HG02981 (cell line): ENCODE results near the gene ADAMTS17.

ENCODE experiments used
- ATAC-seq: cut with Tn5 transposase; IDR thresholded peaks from one replicate; pipeline ENCODE4 v1.9.1; 2021; ENCODE audit warnings: mild to moderate bottlenecking, moderate library complexity; ENCODE audit not compliant: unreplicated experiment

ADAMTS17 gene

GRCh38 chr15:100034191-100034590 lies 307.6 kb downstream of the ADAMTS17 start:
- ATAC-seq = no peak

- no peak for ATAC-seq
Observed at GRCh38 chr15:100033140-100033857, 308.5 kb downstream of the ADAMTS17 start.

GRCh38 chr15:100032358-100033085 lies 309.3 kb downstream of the ADAMTS17 start:
- no peak for ATAC-seq

- ATAC-seq = no peak
Observed at GRCh38 chr15:100031665-100032357, 310.0 kb downstream of the ADAMTS17 start.

- no peak for ATAC-seq
Observed at GRCh38 chr15:100030586-100031229, 311.1 kb downstream of the ADAMTS17 start.

- no peak for ATAC-seq
Observed at GRCh38 chr15:100029868-100030479, 311.8 kb downstream of the ADAMTS17 start.

GRCh38 chr15:100029045-100029444 lies 312.7 kb downstream of the ADAMTS17 start:
- ATAC-seq = no peak

GRCh38 chr15:100026041-100026440 lies 315.7 kb downstream of the ADAMTS17 start:
- no peak for ATAC-seq

GRCh38 chr15:100022806-100023205 lies 319.0 kb downstream of the ADAMTS17 start:
- ATAC-seq = no peak

GRCh38 chr15:100022391-100022790 lies 319.4 kb downstream of the ADAMTS17 start:
- no peak for ATAC-seq

- no peak for ATAC-seq
Observed at GRCh38 chr15:100021653-100022052, 320.1 kb downstream of the ADAMTS17 start.

GRCh38 chr15:100020614-100021013 lies 321.2 kb downstream of the ADAMTS17 start:
- no peak for ATAC-seq

GRCh38 chr15:100020189-100020588 lies 321.6 kb downstream of the ADAMTS17 start:
- ATAC-seq = no peak

- no peak for ATAC-seq
Observed at GRCh38 chr15:100019601-100020000, 322.2 kb downstream of the ADAMTS17 start.

- no peak for ATAC-seq
Observed at GRCh38 chr15:100018191-100018590, 323.6 kb downstream of the ADAMTS17 start.

- no peak for ATAC-seq
Observed at GRCh38 chr15:100017140-100017539, 324.6 kb downstream of the ADAMTS17 start.

- no peak for ATAC-seq
Observed at GRCh38 chr15:100016632-100017031, 325.1 kb downstream of the ADAMTS17 start.

GRCh38 chr15:100011235-100011634 lies 330.5 kb downstream of the ADAMTS17 start:
- no peak for ATAC-seq

GRCh38 chr15:100009372-100009771 lies 332.4 kb downstream of the ADAMTS17 start:
- no peak for ATAC-seq

- ATAC-seq = no peak
Observed at GRCh38 chr15:100008258-100008657, 333.5 kb downstream of the ADAMTS17 start.

- ATAC-seq = no peak
Observed at GRCh38 chr15:100007609-100008008, 334.2 kb downstream of the ADAMTS17 start.
